ENCODE data around the gene SYT8. TPM values are rescaled to one million over a fixed set of nuclear protein-coding genes. Genes with fewer than 3 reads are reported as not detected.

Gene SYT8
- total RNA-seq, 1 donor from 2014 or later, result 0.17 TPM

DNA sequence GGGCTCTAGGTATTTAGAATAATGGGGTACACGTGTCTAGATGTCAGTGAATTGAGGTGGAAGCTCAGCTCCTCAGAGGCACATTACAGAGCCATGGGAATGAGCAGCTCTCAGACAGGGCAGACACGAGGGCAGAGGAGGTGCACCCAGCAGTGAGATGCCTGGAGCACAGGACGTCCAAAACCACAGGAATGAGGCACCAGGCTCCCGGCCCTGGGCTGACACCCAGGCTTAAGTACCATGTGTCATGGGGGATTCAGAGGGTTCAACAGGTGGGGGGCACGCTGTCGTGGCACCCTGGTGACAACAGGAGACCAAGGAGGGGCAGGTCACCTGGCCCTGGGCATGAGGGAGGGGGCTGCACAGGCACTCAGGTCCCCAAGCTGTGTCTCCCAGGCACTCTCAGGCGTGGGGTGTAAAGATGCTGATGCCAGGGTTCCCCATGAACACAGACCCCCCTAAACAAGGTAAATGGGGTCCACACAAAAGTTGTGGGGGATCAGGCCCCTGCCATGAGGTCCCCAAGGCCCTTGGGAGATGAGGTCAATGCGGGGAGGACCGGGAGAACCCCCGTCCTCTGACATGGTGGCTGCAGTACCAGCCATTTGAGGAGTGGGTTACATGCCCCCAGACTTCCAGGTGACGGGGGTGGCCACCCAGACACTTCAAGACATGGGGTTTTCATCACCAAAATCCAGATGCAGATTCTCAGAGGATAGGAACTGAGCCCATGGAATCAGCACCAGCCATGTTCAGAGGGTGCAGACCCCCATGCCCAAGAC is 5.6 kb upstream of the SYT8 start:
- TF ChIP-seq, protein P1, sequence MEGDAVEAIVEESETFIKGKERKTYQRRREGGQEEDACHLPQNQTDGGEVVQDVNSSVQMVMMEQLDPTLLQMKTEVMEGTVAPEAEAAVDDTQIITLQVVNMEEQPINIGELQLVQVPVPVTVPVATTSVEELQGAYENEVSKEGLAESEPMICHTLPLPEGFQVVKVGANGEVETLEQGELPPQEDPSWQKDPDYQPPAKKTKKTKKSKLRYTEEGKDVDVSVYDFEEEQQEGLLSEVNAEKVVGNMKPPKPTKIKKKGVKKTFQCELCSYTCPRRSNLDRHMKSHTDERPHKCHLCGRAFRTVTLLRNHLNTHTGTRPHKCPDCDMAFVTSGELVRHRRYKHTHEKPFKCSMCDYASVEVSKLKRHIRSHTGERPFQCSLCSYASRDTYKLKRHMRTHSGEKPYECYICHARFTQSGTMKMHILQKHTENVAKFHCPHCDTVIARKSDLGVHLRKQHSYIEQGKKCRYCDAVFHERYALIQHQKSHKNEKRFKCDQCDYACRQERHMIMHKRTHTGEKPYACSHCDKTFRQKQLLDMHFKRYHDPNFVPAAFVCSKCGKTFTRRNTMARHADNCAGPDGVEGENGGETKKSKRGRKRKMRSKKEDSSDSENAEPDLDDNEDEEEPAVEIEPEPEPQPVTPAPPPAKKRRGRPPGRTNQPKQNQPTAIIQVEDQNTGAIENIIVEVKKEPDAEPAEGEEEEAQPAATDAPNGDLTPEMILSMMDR (IDR thresholded peaks at IDR 0.05; ENCODE audit: insufficient read depth, low read length, poor library complexity, severe bottlenecking), result no peak
- Histone ChIP-seq H3K4me3 (ENCODE audit: low read depth, low read length) (no peak overlapping the region), H3K27me3 (ENCODE audit: control insufficient read depth, insufficient read depth, low read length) (peaks cover 7% of the 10 kb centered on the region), H3K36me3 (ENCODE audit: control insufficient read depth, insufficient read depth, low read length) (no peaks in the 10 kb centered on the region)
- peak; percentile 48 for DNase-seq (ENCODE audit: low read depth)

DNA sequence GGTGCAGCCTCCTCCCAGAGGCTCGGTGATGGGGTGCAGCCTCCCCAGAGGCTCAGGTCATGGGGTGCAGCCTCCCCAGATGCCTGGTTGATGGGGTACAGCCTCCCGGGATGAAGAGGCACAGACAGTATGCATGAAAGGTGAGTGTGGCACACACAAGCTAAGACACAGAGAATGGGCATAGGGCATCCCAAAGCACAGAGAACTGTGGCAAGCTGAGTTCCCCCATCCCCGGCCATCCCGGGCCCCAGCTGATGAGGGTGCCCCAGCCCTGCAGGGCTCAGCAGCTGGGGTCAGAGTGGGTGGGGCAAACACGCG is 4.8 kb upstream of the SYT8 start:
- DNase-seq (ENCODE audit: low read depth), result no peak
- Histone ChIP-seq H3K36me3 (ENCODE audit: control insufficient read depth, insufficient read depth, low read length) (no peaks in the 10 kb centered on the region), H3K4me3 (ENCODE audit: low read depth, low read length) (no peak overlapping the region), H3K27me3 (ENCODE audit: control insufficient read depth, insufficient read depth, low read length) (peaks cover 7% of the 10 kb centered on the region)
- TF ChIP-seq, protein P1 (IDR thresholded peaks at IDR 0.05; ENCODE audit: insufficient read depth, low read length, poor library complexity, severe bottlenecking), result no peak

- Histone ChIP-seq H3K4me3 (ENCODE audit: low read depth, low read length) (no peak overlapping the region), H3K36me3 (ENCODE audit: control insufficient read depth, insufficient read depth, low read length) (no peaks in the 10 kb centered on the region), H3K27me3 (ENCODE audit: control insufficient read depth, insufficient read depth, low read length) (peaks cover 7% of the 10 kb centered on the region)
- no peak for DNase-seq (ENCODE audit: low read depth)
- TF ChIP-seq, protein P1 (IDR thresholded peaks at IDR 0.05; ENCODE audit: insufficient read depth, low read length, poor library complexity, severe bottlenecking), result no peak
Observed at GRCh38 chr11:1830322-1831223, 4.2 kb upstream of the SYT8 start.

- no peaks in the 10 kb centered on the region for H3K36me3 ChIP-seq (ENCODE audit: control insufficient read depth, insufficient read depth, low read length)
- peaks cover 7% of the 10 kb centered on the region for H3K27me3 ChIP-seq (ENCODE audit: control insufficient read depth, insufficient read depth, low read length)
- no peak for DNase-seq (ENCODE audit: low read depth)
- H3K4me3 ChIP-seq (ENCODE audit: low read depth, low read length), result no peak overlapping the region
- TF ChIP-seq, protein P1 (IDR thresholded peaks at IDR 0.05; ENCODE audit: insufficient read depth, low read length, poor library complexity, severe bottlenecking), result no peak
Observed at GRCh38 chr11:1831338-1832210, 3.2 kb upstream of the SYT8 start.

- Histone ChIP-seq H3K36me3 (ENCODE audit: control insufficient read depth, insufficient read depth, low read length) (no peaks in the 10 kb centered on the region), H3K27me3 (ENCODE audit: control insufficient read depth, insufficient read depth, low read length) (peaks cover 7% of the 10 kb centered on the region), H3K4me3 (ENCODE audit: low read depth, low read length) (no peak overlapping the region)
- TF ChIP-seq, protein P1 (IDR thresholded peaks at IDR 0.05; ENCODE audit: insufficient read depth, low read length, poor library complexity, severe bottlenecking), result peak; percentile 87
- no peak for DNase-seq (ENCODE audit: low read depth)
Observed at GRCh38 chr11:1832211-1832919, 2.4 kb upstream of the SYT8 start.

Data from kidney epithelial cell (primary cell).